Fibroblast of mammary gland (primary cell): ENCODE measurements around the gene IPO13.

Experiments used
- DNase-seq: peaks from one replicate; pipeline ENCODE4 v3.0.0-alpha.2; 2010; ENCODE audit warnings: low read depth
- H3K4me3 ChIP-seq: 2 replicates; pipeline ENCODE4 v1.5.1; 2011; ENCODE audit warnings: low read depth, mild to moderate bottlenecking, low read length, moderate library complexity; ENCODE audit not compliant: control insufficient read depth
- CTCF ChIP-seq: conservative IDR thresholded peaks from 2 replicates; pipeline ENCODE4 v1.5.1; 2011; ENCODE audit warnings: low read depth, low read length, inconsistent platforms; ENCODE audit not compliant: control insufficient read depth, insufficient read depth

The IPO13 gene

GRCh38 chr1:44013949-44014348 lies 67.2 kb downstream of the IPO13 start:
- no peak overlapping the region for H3K4me3 ChIP-seq
- TF ChIP-seq CTCF = no peak
- no peak for DNase-seq

GRCh38 chr1:44014365-44015104 lies 67.8 kb downstream of the IPO13 start:
- TF ChIP-seq CTCF = no peak
- H3K4me3 ChIP-seq = no peak overlapping the region
- DNase-seq = no peak

GRCh38 chr1:44015206-44015605 lies 68.5 kb downstream of the IPO13 start:
- TF ChIP-seq CTCF = no peak
- no peak for DNase-seq
- no peak overlapping the region for H3K4me3 ChIP-seq

- DNase-seq = no peak
- TF ChIP-seq CTCF = no peak
- H3K4me3 ChIP-seq = no peak overlapping the region
Observed at GRCh38 chr1:44016041-44016889, 69.5 kb downstream of the IPO13 start.

GRCh38 chr1:44016890-44017400 lies 70.2 kb downstream of the IPO13 start:
- DNase-seq = no peak
- no peak for TF ChIP-seq CTCF
- no peak overlapping the region for H3K4me3 ChIP-seq
